Spleen (tissue), 7 donors: ENCODE data around the gene GAREM1.

Experiments used
- CTCF ChIP-seq, 11 experiments: fragments of 200-600 bp in 7 of 11; fragments of 450-650 bp in 4 of 11; sonication (generic) in 4 of 11; IDR thresholded peaks in 8 of 11; conservative IDR thresholded peaks in 3 of 11; 1 replicate in 7 of 11; 2 replicates in 4 of 11; pipeline versions ENCODE4 v1.4.0 to v1.8.0; 2016 to 2021; ENCODE audit warnings: antibody characterized with exemption in 11 of 11, inconsistent platforms in 4 of 11, mild to moderate bottlenecking in 1 of 11
- POLR2A ChIP-seq, 3 donors: fragments of 450-650 bp; IDR thresholded peaks; one replicate each; pipeline ENCODE4 v1.5.1; 2017; ENCODE audit warnings: antibody characterized with exemption in 3 of 3, mild to moderate bottlenecking in 1 of 3
- donor health status: DM: no; HTN: no; CAD: no; lungs with moderate emphysema.
- donor health status: DM: no; HTN: no; CAD: no.
- donor health status: DM: no; HTN: no; CAD: no.

DNA sequence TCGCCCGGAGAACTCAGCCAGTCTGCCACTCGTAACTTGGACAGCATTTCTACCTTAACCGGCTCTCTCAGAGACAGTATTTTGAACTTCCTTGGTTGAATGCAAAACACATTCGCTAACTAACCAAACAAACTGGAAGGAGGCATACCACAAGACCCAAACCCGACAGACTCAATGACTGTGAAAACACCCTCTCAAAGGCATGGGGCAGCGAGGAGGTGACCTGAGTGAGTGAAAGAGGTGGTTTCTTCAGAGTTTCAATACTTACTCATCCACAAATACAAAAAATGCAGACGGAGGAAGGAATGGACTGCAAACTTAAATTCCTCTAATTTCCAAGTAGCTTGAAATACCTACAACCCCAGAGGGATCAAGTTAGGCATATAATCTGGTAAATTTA lies 132.9 kb downstream of the GAREM1 start:
- TF ChIP-seq POLR2A (IDR thresholded peaks at IDR 0.05) (no peak), CTCF (IDR thresholded peaks at IDR 0.05 in 8 of 11, conservative IDR thresholded peaks at IDR 0.05 in 3 of 11) (no peak)
